NB4 (cell line): ENCODE data around the gene NPAT.
A peak's percentile ranks its signal among the peaks of the same experiment; 100 is the strongest.

Source experiments
- DNase-seq: peaks from one replicate; pipeline ENCODE4 v3.0.0; 2010; ENCODE audit warnings: low read depth
- H3K4me3 ChIP-seq: one replicate; pipeline ENCODE4 v1.5.1; 2011; ENCODE audit warnings: mild to moderate bottlenecking, low read depth, low read length, moderate library complexity
- MYC ChIP-seq: IDR thresholded peaks from 2 replicates; pipeline ENCODE4 v1.6.1; 2011; ENCODE audit warnings: low read depth, low read length
- POLR2A ChIP-seq: IDR thresholded peaks from 2 replicates; pipeline ENCODE4 v1.6.1; 2011; ENCODE audit warnings: mild to moderate bottlenecking; ENCODE audit not compliant: insufficient read length; ENCODE audit errors: extremely low read depth
- TF ChIP-seq, protein P1 (sequence below): IDR thresholded peaks from 2 replicates; pipeline ENCODE4 v1.6.1; 2011; ENCODE audit warnings: low read depth, low read length
- TF ChIP-seq, protein P2 (sequence below): IDR thresholded peaks from one replicate; pipeline ENCODE4 v1.5.1; 2012; ENCODE audit warnings: low read depth, low read length

Gene NPAT

DNA sequence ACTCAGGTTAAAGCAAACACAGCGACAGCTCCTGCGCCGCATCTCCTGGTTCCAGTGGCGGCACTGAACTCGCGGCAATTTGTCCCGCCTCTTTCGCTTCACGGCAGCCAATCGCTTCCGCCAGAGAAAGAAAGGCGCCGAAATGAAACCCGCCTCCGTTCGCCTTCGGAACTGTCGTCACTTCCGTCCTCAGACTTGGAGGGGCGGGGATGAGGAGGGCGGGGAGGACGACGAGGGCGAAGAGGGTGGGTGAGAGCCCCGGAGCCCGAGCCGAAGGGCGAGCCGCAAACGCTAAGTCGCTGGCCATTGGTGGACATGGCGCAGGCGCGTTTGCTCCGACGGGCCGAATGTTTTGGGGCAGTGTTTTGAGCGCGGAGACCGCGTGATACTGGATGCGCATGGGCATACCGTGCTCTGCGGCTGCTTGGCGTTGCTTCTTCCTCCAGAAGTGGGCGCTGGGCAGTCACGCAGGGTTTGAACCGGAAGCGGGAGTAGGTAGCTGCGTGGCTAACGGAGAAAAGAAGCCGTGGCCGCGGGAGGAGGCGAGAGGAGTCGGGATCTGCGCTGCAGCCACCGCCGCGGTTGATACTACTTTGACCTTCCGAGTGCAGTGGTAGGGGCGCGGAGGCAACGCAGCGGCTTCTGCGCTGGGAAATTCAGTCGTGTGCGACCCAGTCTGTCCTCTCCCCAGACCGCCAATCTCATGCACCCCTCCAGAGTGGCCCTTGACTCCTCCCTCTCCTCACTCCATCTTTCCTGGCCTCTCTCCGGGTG, at the start of gene NPAT, which contains the start of gene ATM:
Gene NPAT, minus strand, starts transcription at position 65 of the 774 bp plus-strand sequence. CDS start 102 bp downstream, outside the sequence.
Gene ATM, plus strand, starts transcription at position 494 of the 774 bp plus-strand sequence. CDS start 4,558 bp downstream, outside the sequence.
- DNase-seq, result peak; percentile 99
- TF ChIP-seq POLR2A (peak; percentile 85), MYC (peak; percentile 97)
- TF ChIP-seq, protein P1, sequence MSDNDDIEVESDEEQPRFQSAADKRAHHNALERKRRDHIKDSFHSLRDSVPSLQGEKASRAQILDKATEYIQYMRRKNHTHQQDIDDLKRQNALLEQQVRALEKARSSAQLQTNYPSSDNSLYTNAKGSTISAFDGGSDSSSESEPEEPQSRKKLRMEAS, result peak; percentile 95
- TF ChIP-seq, protein P2, sequence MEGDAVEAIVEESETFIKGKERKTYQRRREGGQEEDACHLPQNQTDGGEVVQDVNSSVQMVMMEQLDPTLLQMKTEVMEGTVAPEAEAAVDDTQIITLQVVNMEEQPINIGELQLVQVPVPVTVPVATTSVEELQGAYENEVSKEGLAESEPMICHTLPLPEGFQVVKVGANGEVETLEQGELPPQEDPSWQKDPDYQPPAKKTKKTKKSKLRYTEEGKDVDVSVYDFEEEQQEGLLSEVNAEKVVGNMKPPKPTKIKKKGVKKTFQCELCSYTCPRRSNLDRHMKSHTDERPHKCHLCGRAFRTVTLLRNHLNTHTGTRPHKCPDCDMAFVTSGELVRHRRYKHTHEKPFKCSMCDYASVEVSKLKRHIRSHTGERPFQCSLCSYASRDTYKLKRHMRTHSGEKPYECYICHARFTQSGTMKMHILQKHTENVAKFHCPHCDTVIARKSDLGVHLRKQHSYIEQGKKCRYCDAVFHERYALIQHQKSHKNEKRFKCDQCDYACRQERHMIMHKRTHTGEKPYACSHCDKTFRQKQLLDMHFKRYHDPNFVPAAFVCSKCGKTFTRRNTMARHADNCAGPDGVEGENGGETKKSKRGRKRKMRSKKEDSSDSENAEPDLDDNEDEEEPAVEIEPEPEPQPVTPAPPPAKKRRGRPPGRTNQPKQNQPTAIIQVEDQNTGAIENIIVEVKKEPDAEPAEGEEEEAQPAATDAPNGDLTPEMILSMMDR, result peak; percentile 83

DNA sequence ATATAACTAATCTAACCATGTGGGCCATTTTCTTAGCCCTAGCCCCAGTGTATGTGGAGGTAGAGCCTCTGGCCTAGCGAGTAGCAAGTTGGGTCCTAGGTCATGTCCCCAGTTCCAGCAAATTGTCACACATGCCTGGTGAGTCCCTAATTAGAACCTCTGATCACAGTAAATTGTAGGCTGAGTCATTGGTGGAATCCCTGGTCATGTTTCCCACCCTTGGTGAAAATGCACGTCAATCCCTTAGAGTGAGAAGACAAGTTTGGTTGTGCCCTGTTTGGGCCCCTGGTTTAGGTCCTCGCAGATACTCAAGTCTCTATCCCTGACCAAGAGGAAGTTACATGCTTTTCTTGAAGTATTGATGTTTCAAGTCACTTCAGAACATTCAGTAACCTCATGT, 47.1 kb upstream of the NPAT start:
- no peak overlapping the region for H3K4me3 ChIP-seq
- TF ChIP-seq POLR2A (no peak), MYC (no peak)
- TF ChIP-seq, protein P2, result no peak
- TF ChIP-seq, protein P1, result no peak
- no peak for DNase-seq

More for the DNA sequence above, at the start of gene NPAT, which contains the start of gene ATM:
- peak within 1 kb of the TSS; percentile 96 for H3K4me3 ChIP-seq

DNA sequence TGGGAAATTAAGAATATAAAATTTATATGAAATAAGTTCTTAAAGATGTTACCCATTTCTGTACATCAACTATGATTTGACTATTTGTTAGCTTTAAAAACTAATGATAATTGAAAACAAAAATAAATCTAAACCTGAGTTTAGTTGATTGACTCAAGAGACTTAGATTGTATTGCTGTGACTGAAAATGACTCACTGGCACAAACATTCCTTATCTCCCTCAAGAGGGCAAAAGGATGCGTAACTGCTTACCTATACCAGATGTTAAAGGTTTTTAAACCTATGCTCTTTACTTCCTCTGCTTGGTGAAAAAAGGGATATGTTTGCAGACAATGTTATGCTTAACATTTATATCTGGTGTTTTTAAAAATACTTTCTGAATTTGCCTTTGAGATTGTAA, 30.7 kb upstream of the NPAT start:
- no peak for DNase-seq
- TF ChIP-seq POLR2A, result no peak
- no peak for TF ChIP-seq MYC
- TF ChIP-seq, protein P2, result no peak
- H3K4me3 ChIP-seq, result no peak overlapping the region

DNA sequence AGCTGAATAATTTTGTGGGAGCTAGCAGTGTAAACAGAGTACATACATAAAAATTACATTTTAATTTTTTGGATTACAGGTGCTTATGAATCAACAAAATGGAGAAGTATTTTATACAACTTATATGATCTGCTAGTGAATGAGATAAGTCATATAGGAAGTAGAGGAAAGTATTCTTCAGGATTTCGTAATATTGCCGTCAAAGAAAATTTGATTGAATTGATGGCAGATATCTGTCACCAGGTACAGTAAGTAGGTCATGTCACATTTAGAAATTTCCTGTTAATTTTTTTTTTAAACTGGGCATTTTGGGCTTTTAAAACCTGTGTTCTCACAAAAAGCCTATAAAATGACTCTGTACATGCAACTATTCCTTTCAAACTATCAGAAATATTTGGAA, 24.4 kb upstream of the NPAT start:
- H3K4me3 ChIP-seq, result no peak overlapping the region
- TF ChIP-seq MYC (no peak), POLR2A (no peak)
- TF ChIP-seq, protein P2, result no peak
- TF ChIP-seq, protein P1, result no peak
- no peak for DNase-seq

GRCh38 chr11:108246308-108246707, 23.9 kb upstream of the NPAT start:
- TF ChIP-seq MYC (no peak), POLR2A (no peak)
- TF ChIP-seq, protein P2, result no peak
- TF ChIP-seq, protein P1, result no peak
- no peak overlapping the region for H3K4me3 ChIP-seq
- no peak for DNase-seq
